ENCODE measurements around the gene PRRC2B. TPM values are rescaled to one million over a fixed set of nuclear protein-coding genes. Genes with fewer than 3 reads are reported as not detected.
"Not testable (repeated sequence)": the region's sequence is repeated elsewhere in the genome, so short reads cannot be mapped to it uniquely, and the experiment has no call there.

Gene PRRC2B
- total RNA-seq, 1 donor from 2014 or later = 505 TPM

- peaks cover 8% of the 10 kb centered on the region for H3K36me3 Mint-ChIP-seq
- no peak for DNase-seq (ENCODE audit: low spot score in 2 of 2, unreplicated experiment in 2 of 2)
- no peak within 1 kb of the TSS for H3K27ac Mint-ChIP-seq
- H3K27me3 Mint-ChIP-seq (ENCODE audit: low read depth) = peaks cover 25% of the 10 kb centered on the region
- peak within 1 kb of the TSS; percentile 17 for H3K4me3 Mint-ChIP-seq
- H3K9me3 Mint-ChIP-seq = peaks cover 18% of the 10 kb centered on the region
- TF ChIP-seq CTCF (IDR thresholded peaks at IDR 0.05; ENCODE audit: unreplicated experiment) = no peak
- no peaks in the 10 kb centered on the region for H3K4me1 Mint-ChIP-seq
Measured at GRCh38 chr9:131545003-131545785, 151.3 kb downstream of the PRRC2B start, which contains the start of gene PRRT1B. PRRT1B (plus strand) TSS chr9:131545523; CDS start chr9:131545616, 93 bp downstream.

- no peak for DNase-seq (ENCODE audit: low spot score in 2 of 2, unreplicated experiment in 2 of 2)
- H3K9me3 Mint-ChIP-seq = peaks cover 18% of the 10 kb centered on the region
- H3K27ac Mint-ChIP-seq = no peak overlapping the region
- H3K27me3 Mint-ChIP-seq (ENCODE audit: low read depth) = peaks cover 25% of the 10 kb centered on the region
- peak overlapping the region; percentile 17 for H3K4me3 Mint-ChIP-seq
- TF ChIP-seq CTCF (IDR thresholded peaks at IDR 0.05; ENCODE audit: unreplicated experiment) = no peak
- H3K36me3 Mint-ChIP-seq = peaks cover 8% of the 10 kb centered on the region
- H3K4me1 Mint-ChIP-seq = no peaks in the 10 kb centered on the region
Measured at GRCh38 chr9:131545786-131546335, 152.0 kb downstream of the PRRC2B start.

GRCh38 chr9:131546336-131547084 lies 152.6 kb downstream of the PRRC2B start:
- peak overlapping the region; percentile 19 for H3K4me3 Mint-ChIP-seq
- no peak for TF ChIP-seq CTCF (IDR thresholded peaks at IDR 0.05; ENCODE audit: unreplicated experiment)
- H3K36me3 Mint-ChIP-seq = peaks cover 8% of the 10 kb centered on the region
- no peak for DNase-seq (ENCODE audit: low spot score in 2 of 2, unreplicated experiment in 2 of 2)
- no peaks in the 10 kb centered on the region for H3K4me1 Mint-ChIP-seq
- peaks cover 18% of the 10 kb centered on the region for H3K9me3 Mint-ChIP-seq
- peaks cover 27% of the 10 kb centered on the region for H3K27me3 Mint-ChIP-seq (ENCODE audit: low read depth)
- H3K27ac Mint-ChIP-seq = no peak overlapping the region

GRCh38 chr9:131549186-131549585 lies 155.3 kb downstream of the PRRC2B start:
- H3K27ac Mint-ChIP-seq; H3K4me3 Mint-ChIP-seq; H3K36me3 Mint-ChIP-seq; DNase-seq (ENCODE audit: low spot score in 2 of 2, unreplicated experiment in 2 of 2); H3K4me1 Mint-ChIP-seq; H3K9me3 Mint-ChIP-seq: not testable (repeated sequence)
- H3K27me3 Mint-ChIP-seq (ENCODE audit: low read depth) = peaks cover 49% of the 10 kb centered on the region

Other genes with a start within 250 kb of the PRRC2B start
- gene FAM78A, start 117.6 kb upstream of the PRRC2B start, total RNA-seq = 0.54 to 0.80 TPM (median 0.64 TPM) in 3 replicates
- gene PLPP7, start 104.4 kb upstream of the PRRC2B start, total RNA-seq = 0.60 to 1.1 TPM (median 0.79 TPM) in 3 replicates
- 54.8 to 59.2 TPM (median 57.2 TPM) in 3 replicates for gene POMT1, start 108.8 kb downstream of the PRRC2B start, total RNA-seq
- gene UCK1, start 137.2 kb downstream of the PRRC2B start, total RNA-seq = 21.9 to 26.6 TPM (median 23.2 TPM) in 3 replicates
- not detected in 3 replicates for gene PRRT1B, start 151.4 kb downstream of the PRRC2B start, total RNA-seq

Measured in mesothelial cell of epicardium (in vitro differentiated cells).